Subcutaneous adipose tissue (tissue), 4 donors: ENCODE measurements around the gene CACNA1H. TPM values are rescaled to one million over a fixed set of nuclear protein-coding genes. Genes with fewer than 3 reads are reported as not detected.

Experiments used
- total RNA-seq, 4 donors: library from RNA; depleted of rRNA; stranded (reverse); fragments of >200 nt; gene quantifications; one replicate each; pipeline ENCODE4 v1.1.0, GENCODE V29; 2016
- TF ChIP-seq, protein P1 (sequence below): fragments of 450-650 bp; IDR thresholded peaks from one replicate; pipeline ENCODE4 v1.5.1; 2016; ENCODE audit warnings: low read depth, mild to moderate bottlenecking, control low read depth, antibody characterized with exemption, moderate library complexity

CACNA1H gene
- total RNA-seq, 4 donors from 2014 or later, result 0.51 to 13.9 (median 3.1) TPM

DNA sequence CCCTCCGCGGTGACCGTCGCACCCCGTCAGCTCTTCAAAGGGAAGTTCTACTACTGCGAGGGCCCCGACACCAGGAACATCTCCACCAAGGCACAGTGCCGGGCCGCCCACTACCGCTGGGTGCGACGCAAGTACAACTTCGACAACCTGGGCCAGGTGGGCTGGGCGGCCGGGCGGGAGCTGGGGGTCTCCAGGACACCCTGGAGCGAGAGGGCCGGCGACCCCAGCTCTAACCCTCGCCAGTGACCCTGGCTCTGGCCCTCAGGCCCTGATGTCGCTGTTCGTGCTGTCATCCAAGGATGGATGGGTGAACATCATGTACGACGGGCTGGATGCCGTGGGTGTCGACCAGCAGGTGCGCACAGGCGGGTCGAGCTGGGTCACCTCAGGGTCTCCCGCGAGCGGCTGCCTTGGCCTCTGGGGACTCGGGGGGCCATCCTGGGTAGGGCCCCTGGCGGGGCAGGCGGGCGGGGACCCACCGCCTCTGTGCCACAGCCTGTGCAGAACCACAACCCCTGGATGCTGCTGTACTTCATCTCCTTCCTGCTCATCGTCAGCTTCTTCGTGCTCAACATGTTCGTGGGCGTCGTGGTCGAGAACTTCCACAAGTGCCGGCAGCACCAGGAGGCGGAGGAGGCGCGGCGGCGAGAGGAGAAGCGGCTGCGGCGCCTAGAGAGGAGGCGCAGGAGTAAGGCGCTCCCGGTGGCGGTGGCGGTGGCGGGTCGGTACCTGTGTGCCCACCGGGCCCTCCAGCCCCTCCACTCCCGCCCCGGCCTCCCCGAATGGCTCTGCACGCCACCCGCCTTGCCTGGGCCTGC lies 58.8 kb downstream of the CACNA1H start:
- TF ChIP-seq, protein P1, sequence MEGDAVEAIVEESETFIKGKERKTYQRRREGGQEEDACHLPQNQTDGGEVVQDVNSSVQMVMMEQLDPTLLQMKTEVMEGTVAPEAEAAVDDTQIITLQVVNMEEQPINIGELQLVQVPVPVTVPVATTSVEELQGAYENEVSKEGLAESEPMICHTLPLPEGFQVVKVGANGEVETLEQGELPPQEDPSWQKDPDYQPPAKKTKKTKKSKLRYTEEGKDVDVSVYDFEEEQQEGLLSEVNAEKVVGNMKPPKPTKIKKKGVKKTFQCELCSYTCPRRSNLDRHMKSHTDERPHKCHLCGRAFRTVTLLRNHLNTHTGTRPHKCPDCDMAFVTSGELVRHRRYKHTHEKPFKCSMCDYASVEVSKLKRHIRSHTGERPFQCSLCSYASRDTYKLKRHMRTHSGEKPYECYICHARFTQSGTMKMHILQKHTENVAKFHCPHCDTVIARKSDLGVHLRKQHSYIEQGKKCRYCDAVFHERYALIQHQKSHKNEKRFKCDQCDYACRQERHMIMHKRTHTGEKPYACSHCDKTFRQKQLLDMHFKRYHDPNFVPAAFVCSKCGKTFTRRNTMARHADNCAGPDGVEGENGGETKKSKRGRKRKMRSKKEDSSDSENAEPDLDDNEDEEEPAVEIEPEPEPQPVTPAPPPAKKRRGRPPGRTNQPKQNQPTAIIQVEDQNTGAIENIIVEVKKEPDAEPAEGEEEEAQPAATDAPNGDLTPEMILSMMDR, result no peak

DNA sequence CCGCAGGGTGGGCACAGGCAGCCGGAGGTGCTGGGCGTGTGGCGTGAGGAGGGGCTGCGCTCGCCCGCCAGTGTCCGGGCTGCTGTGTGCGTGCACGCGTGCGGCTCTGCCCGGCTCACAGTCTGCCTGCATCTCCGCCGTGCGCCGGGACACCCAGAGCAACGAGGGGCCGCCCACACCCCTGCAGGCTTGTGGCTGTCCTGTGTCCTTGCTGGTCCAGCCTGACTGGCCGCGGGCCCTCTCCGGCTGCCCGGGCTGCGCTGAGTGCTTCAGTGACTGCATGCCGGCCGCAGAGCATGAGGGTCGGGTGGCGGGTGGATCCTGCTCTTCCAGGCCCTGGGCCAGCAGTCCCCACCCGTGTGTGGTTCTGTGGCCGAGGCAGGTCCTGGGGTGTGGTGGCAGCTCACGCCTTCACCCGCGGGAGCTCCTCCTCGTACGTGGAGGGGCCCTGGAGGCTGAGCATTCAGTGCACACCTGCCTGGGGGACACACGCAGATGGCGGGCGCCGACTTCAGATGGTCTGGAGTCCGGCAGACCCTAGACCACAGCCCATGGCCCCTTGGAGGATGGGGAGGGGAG lies 59.8 kb downstream of the CACNA1H start:
- TF ChIP-seq, protein P1, result no peak

DNA sequence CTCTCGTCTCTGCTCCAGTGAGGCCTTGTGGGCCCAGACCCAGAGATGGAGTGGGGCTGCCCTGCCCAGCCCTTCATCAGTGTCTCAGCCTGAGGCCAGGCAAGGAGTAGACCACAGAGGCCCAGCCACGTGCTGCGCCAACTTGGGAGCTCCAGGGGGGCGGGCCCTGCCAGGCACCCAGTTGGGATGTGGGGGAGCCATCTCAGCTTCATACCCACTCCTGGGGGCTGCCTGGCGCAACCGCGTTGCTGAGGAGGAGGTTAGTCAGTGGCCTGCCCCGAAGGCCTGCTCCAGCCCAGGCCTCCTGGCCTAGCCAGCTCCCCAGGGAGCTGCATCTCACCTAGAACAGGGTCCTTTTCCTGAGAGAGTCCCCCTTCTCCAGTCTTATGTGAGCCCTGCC lies 60.3 kb downstream of the CACNA1H start:
- TF ChIP-seq, protein P1, result no peak

DNA sequence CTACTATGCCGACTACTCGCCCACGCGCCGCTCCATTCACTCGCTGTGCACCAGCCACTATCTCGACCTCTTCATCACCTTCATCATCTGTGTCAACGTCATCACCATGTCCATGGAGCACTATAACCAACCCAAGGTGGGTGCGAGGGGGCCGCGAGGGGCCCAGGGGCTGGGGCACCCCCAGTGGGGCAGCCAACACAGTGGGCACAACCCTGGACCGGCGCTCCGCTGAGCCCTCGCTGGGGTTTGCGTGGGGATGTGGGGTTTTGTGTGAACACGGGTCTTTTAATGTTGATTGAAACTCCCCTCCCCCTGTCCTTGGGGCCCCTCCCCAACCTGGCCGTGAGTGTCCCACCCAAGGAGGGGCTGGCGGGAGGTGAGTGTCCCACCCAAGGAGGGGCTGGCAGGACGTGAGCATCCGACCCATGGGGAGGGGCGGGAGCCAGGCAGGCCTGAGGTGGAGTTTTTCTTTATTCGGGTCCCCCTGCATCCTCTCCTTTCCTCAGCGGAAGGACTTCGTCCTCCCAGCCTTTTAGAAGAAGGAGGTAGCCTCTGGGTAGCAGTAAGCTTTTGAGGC lies 61.0 kb downstream of the CACNA1H start:
- TF ChIP-seq, protein P1, result no peak

DNA sequence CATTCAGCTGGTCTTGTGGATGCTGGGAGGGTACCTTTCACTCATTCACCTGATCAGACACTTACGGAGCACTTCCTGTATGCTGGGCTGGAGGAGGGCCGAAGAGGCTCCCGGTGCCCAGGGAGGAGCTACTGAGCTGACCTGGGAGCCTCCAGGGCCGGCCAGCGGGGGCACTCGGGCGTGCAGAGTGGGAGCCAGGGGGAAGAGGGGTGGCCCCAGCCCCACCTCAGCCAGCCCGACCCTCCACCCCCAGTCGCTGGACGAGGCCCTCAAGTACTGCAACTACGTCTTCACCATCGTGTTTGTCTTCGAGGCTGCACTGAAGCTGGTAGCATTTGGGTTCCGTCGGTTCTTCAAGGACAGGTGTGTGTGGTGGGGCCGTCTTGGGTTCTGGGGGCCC lies 61.8 kb downstream of the CACNA1H start:
- TF ChIP-seq, protein P1, result no peak

DNA sequence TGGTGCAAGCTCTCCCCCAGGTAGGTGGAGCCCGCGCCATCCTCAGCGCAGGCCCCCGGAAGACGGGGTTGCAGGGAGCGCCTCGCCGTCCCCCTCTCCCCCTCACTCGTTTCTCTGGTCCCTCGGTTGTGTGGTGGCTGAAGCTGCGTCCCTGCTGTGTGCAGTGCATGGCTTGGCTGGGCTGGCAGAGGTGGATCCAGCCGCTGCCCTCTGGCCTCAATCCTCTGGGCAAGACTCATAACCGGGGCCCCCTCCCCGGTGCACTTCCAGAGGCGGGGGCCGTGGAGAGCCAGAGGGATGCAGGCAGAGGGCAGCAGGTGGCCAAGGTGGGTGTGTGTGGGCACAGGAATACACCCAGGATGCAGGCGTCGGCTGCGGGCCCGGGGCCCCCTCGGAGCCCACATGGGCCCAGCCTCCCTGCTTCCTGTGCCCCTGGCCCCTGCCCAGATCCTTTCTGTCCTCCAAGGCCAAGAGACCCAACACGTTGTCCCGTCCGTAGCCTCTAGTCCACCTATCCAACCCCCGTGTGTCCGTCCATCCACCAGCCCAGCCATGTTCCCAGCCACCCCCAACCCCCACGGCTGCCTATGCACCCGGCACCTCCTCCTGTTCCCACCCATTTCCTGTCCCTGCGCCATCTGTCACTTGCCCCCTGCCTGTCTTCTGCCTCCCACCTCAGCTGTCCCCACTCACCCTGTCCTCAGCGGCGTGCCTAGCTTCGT lies 62.8 kb downstream of the CACNA1H start:
- TF ChIP-seq, protein P1, result no peak

DNA sequence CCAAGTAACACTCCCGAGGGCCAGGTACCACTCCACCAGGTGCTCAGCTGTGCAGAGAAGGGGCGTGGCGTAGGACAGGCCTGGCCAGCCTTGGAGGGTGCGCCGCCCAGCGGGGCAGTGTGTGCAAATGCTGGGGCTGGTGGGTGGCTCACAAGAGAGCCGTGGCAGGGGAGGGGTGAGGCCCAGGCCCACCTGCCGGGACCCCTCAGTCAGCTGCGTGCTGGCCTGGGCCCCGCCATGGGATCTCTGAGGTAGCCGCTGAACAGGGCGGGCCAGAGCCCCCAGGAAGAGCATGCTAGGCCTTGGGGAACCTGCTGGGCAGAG lies 63.4 kb downstream of the CACNA1H start:
- TF ChIP-seq, protein P1, result no peak
